HG03097 (cell line): ENCODE measurements around the gene TMEM45A.
A peak's percentile ranks its signal among the peaks of the same experiment; 100 is the strongest.

Experiments used
- ATAC-seq: cut with Tn5 transposase; IDR thresholded peaks from one replicate; pipeline ENCODE4 v1.9.1; 2021; ENCODE audit not compliant: unreplicated experiment, low FRiP score

TMEM45A gene

GRCh38 chr3:100606894-100607512 lies 114.6 kb downstream of the TMEM45A start:
- ATAC-seq: peak; percentile 66

- no peak for ATAC-seq
Measured at GRCh38 chr3:100609305-100609704, 116.9 kb downstream of the TMEM45A start, which contains the start of gene ADGRG7. TSS of gene ADGRG7 (plus strand) at chr3:100609601. CDS start at chr3:100609857, 256 bp downstream.

GRCh38 chr3:100609963-100610362 lies 117.5 kb downstream of the TMEM45A start:
- no peak for ATAC-seq

- no peak for ATAC-seq
Measured at GRCh38 chr3:100611221-100611620, 118.8 kb downstream of the TMEM45A start.

- peak; percentile 59 for ATAC-seq
Measured at GRCh38 chr3:100613721-100614390, 121.4 kb downstream of the TMEM45A start.

GRCh38 chr3:100614941-100615340 lies 122.5 kb downstream of the TMEM45A start:
- peak; percentile 54 for ATAC-seq

GRCh38 chr3:100615684-100616083 lies 123.3 kb downstream of the TMEM45A start:
- ATAC-seq: no peak

GRCh38 chr3:100621251-100621650 lies 128.8 kb downstream of the TMEM45A start:
- no peak for ATAC-seq
